ENCODE measurements around the gene OXTR.

DNA sequence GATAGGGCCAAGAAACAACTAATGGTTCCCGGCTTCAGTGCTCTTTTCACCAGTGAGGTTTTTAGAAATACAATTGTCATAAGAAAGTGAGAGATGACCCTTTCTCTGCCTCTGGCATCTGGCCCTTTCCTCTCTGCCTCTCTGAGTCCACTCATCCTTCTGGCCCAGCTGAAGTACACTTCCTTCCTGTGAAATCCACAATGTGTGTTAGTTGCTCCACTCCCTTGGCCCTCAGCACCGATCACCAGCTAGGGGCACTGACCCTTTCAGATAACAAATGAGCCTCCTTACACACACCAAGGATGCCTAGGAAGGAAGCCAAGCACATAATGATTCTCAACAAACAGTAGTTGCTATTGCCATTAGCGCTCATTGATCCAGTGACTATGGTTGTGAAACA is 38.8 kb downstream of the OXTR start:
- TF ChIP-seq CDX4 (CRISPR knock-in tag; IDR thresholded peaks at IDR 0.05; ENCODE audit: borderline replicate concordance), result no peak
- TF ChIP-seq ZNF138 (CRISPR knock-in tag; conservative IDR thresholded peaks at IDR 0.05), result no peak
- TF ChIP-seq, protein P1, sequence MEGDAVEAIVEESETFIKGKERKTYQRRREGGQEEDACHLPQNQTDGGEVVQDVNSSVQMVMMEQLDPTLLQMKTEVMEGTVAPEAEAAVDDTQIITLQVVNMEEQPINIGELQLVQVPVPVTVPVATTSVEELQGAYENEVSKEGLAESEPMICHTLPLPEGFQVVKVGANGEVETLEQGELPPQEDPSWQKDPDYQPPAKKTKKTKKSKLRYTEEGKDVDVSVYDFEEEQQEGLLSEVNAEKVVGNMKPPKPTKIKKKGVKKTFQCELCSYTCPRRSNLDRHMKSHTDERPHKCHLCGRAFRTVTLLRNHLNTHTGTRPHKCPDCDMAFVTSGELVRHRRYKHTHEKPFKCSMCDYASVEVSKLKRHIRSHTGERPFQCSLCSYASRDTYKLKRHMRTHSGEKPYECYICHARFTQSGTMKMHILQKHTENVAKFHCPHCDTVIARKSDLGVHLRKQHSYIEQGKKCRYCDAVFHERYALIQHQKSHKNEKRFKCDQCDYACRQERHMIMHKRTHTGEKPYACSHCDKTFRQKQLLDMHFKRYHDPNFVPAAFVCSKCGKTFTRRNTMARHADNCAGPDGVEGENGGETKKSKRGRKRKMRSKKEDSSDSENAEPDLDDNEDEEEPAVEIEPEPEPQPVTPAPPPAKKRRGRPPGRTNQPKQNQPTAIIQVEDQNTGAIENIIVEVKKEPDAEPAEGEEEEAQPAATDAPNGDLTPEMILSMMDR (IDR thresholded peaks at IDR 0.05), result no peak
- TF ChIP-seq, protein P2, sequence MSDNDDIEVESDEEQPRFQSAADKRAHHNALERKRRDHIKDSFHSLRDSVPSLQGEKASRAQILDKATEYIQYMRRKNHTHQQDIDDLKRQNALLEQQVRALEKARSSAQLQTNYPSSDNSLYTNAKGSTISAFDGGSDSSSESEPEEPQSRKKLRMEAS (CRISPR knock-in tag; IDR thresholded peaks at IDR 0.05), result no peak
- TF ChIP-seq, protein P3, sequence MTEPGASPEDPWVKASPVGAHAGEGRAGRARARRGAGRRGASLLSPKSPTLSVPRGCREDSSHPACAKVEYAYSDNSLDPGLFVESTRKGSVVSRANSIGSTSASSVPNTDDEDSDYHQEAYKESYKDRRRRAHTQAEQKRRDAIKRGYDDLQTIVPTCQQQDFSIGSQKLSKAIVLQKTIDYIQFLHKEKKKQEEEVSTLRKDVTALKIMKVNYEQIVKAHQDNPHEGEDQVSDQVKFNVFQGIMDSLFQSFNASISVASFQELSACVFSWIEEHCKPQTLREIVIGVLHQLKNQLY (CRISPR knock-in tag; IDR thresholded peaks at IDR 0.05), result no peak
- TF ChIP-seq CREM (CRISPR knock-in tag; IDR thresholded peaks at IDR 0.05), result no peak
- no peak for TF ChIP-seq ZNF281 (CRISPR knock-in tag; IDR thresholded peaks at IDR 0.05)
